ENCODE measurements around the gene SH3PXD2A.

Gene SH3PXD2A

GRCh38 chr10:103717341-103718246 is 137.8 kb downstream of the SH3PXD2A start:
- no peak for DNase-seq

- DNase-seq, result no peak
These were observed 138.9 kb downstream of the SH3PXD2A start for GRCh38 chr10:103716206-103717160.

GRCh38 chr10:103715430-103715829 is 139.9 kb downstream of the SH3PXD2A start:
- DNase-seq, result no peak

- DNase-seq, result no peak
These were observed 141.0 kb downstream of the SH3PXD2A start for GRCh38 chr10:103714232-103714891.

GRCh38 chr10:103713676-103714075 is 141.7 kb downstream of the SH3PXD2A start:
- DNase-seq, result no peak

- peak; percentile 90 to 93 for DNase-seq
These were observed 142.4 kb downstream of the SH3PXD2A start for GRCh38 chr10:103712898-103713498.

- DNase-seq, result no peak
These were observed 143.2 kb downstream of the SH3PXD2A start for GRCh38 chr10:103712146-103712545.

GRCh38 chr10:103711351-103711994 is 143.9 kb downstream of the SH3PXD2A start:
- DNase-seq, result no peak

GRCh38 chr10:103710490-103710889 is 144.9 kb downstream of the SH3PXD2A start:
- DNase-seq, result no peak

- peak in 1 of 2 experiments; percentile 20 for DNase-seq
These were observed 145.9 kb downstream of the SH3PXD2A start for GRCh38 chr10:103709341-103709920.

GRCh38 chr10:103708627-103709288 is 146.6 kb downstream of the SH3PXD2A start:
- no peak for DNase-seq

- no peak for DNase-seq
These were observed 147.3 kb downstream of the SH3PXD2A start for GRCh38 chr10:103707956-103708626.

GRCh38 chr10:103706762-103707161 is 148.6 kb downstream of the SH3PXD2A start:
- no peak for DNase-seq

- no peak for DNase-seq
These were observed 149.3 kb downstream of the SH3PXD2A start for GRCh38 chr10:103706047-103706446.

GRCh38 chr10:103703941-103704919 is 151.1 kb downstream of the SH3PXD2A start:
- DNase-seq, result no peak

GRCh38 chr10:103701380-103702222 is 153.8 kb downstream of the SH3PXD2A start:
- no peak for DNase-seq

GRCh38 chr10:103700436-103700715 is 155.0 kb downstream of the SH3PXD2A start:
- DNase-seq, result no peak
